Ovary (tissue), 9 donors: Measurements from ENCODE around the gene COX6A1. TPM values are rescaled to one million over a fixed set of nuclear protein-coding genes. Genes with fewer than 3 reads are reported as not detected.

Source experiments
- DNase-seq, 5 donors: peaks; one replicate each; pipeline ENCODE4 v3.0.0-alpha.2; 2019 to 2020
- H3K27ac ChIP-seq, 2 donors: fragments of 200-600 bp; one replicate each; pipeline versions ENCODE4 v1.5.1 to v1.8.0; 2019 to 2022
- H3K27me3 ChIP-seq: fragments of 200-600 bp; one replicate; pipeline ENCODE4 v1.8.0; 2022
- H3K36me3 ChIP-seq: fragments of 200-600 bp; sonication (generic); one replicate; pipeline ENCODE4 v1.5.1; 2019
- H3K4me1 ChIP-seq: one replicate; pipeline ENCODE4 v1.8.1; 2013; ENCODE audit warnings: mild to moderate bottlenecking, moderate library complexity; ENCODE audit not compliant: insufficient read depth
- H3K4me3 ChIP-seq: fragments of 200-600 bp; sonication (generic); one replicate; pipeline ENCODE4 v1.5.1; 2017
- H3K9me3 ChIP-seq, 2 donors: fragments of 200-600 bp in 1 of 2; sonication (generic) in 1 of 2; one replicate each; pipeline versions ENCODE4 v1.5.1 to v1.8.1; 2013 to 2019; ENCODE audit warnings: mild to moderate bottlenecking in 1 of 2, moderate library complexity in 1 of 2
- CTCF ChIP-seq, 3 donors: fragments of 450-650 bp in 2 of 3; fragments of 200-600 bp in 1 of 3; IDR thresholded peaks; one replicate each; pipeline versions ENCODE4 v1.5.1 to v1.8.0; 2016 to 2022; ENCODE audit warnings: antibody characterized with exemption in 3 of 3, mild to moderate bottlenecking in 1 of 3
- EP300 ChIP-seq: sonication (generic); formaldehyde crosslinking; IDR thresholded peaks from one replicate; pipeline ENCODE4 v1.6.1; 2017; ENCODE audit warnings: antibody characterized with exemption
- POLR2A ChIP-seq: fragments of 450-650 bp; IDR thresholded peaks from one replicate; pipeline ENCODE4 v1.6.1; 2017; ENCODE audit warnings: antibody characterized with exemption, mild to moderate bottlenecking, moderate library complexity
- WGBS, 3 donors: extraction: QIAGEN DNeasy Blood & Tissue Kit in 1 of 3; methylation state at CpG; one replicate each; pipeline versions ENCODE4 v1.1.5 to v1.1.7; 2013 to 2017; 5-methylcytosine and 5-hydroxymethylcytosine counted together
- intact Hi-C, 4 donors: fragments of 100-400 bp; cut with DNase I; formaldehyde crosslinking; loops; one replicate each; pipeline versions ENCODE4 v1.11.0 to v1.15.1; 2022 to 2023
- polyA plus RNA-seq, 2 donors: library from polyadenylated mRNA; stranded (reverse); fragments of 200-250 nt in 1 of 2; fragments of 350-450 nt in 1 of 2; fragmentation: Illumina TruSeq in 1 of 2; extraction: RNeasy Lipid Tissue Mini Kit (QIAGEN cat#74804) in 1 of 2; gene quantifications; one replicate each; pipeline ENCODE4 v1.2.3, GENCODE V29; 2013 to 2014
- total RNA-seq, 7 donors: library from RNA; depleted of rRNA in 2 of 7; stranded (reverse); fragments of >200 nt in 2 of 7; fragmentation: NEBNext Ultra II Directional in 3 of 7; extraction: Animal tissue kit (Norgen Biotek cat#: 25700) in 3 of 7; gene quantifications; one replicate each; pipeline versions ENCODE4 v1.1.0 to v1.2.4, GENCODE V29; 2016 to 2023
- donor health status: DM: no; HTN: no; CAD: no; lungs with moderate emphysema.
- donor health status: DM: no; HTN: no; CAD: no.
- donor health status: Bipolar disorder and iron deficiency.
- donor health status: DM: yes; HTN: yes; CAD: no.
- donor health status: DM: no; HTN: no; CAD: no.
- donor health status: DM: yes; HTN: yes; CAD: no.

Gene COX6A1
- total and polyA plus RNA-seq, 9 donors = 182 to 633 (median 208) TPM

GRCh38 chr12:120490325-120490724, 52.4 kb downstream of the COX6A1 start:
- H3K4me1 ChIP-seq = peaks cover 10% of the 10 kb centered on the region
- no peak overlapping the region for H3K4me3 ChIP-seq
- no peak for TF ChIP-seq POLR2A
- TF ChIP-seq CTCF (IDR thresholded peaks at IDR 0.05) = no peak
- no peak for TF ChIP-seq EP300
- no peak for DNase-seq
- no peaks in the 10 kb centered on the region for H3K9me3 ChIP-seq
- no peaks in the 10 kb centered on the region for H3K27me3 ChIP-seq
- WGBS, 3 donors = 90 to 96% (median 93%) methylated on average over 5 of the region's 5 CpGs
- intact Hi-C loops = no loop called here
- H3K36me3 ChIP-seq = no peaks in the 10 kb centered on the region
- H3K27ac ChIP-seq = no peak overlapping the region

Other genes with a start within 250 kb of the COX6A1 start
- 10 to 100 TPM; 34.6 to 86.2 (median 69.8) TPM for gene GCN1, start 243.4 kb upstream of the COX6A1 start, total RNA-seq
- 10 to 100 TPM; 22.6 to 25.6 TPM for gene GCN1, start 243.4 kb upstream of the COX6A1 start, polyA plus RNA-seq
- 1,000 to 10,000 TPM; 2,634 to 4,152 (median 2,941) TPM for gene RPLP0, start 237.0 kb upstream of the COX6A1 start, total RNA-seq
- gene RPLP0, start 237.0 kb upstream of the COX6A1 start, polyA plus RNA-seq = 1,000 to 10,000 TPM; 2,860 to 5,035 TPM
- gene PXN, start 172.4 kb upstream of the COX6A1 start, total RNA-seq = 10 to 100 TPM; 25.0 to 78.0 (median 44.7) TPM
- gene PXN, start 172.4 kb upstream of the COX6A1 start, polyA plus RNA-seq = 10 to 100 TPM; 34.7 to 49.2 TPM
- gene RNU4-2, start 146.2 kb upstream of the COX6A1 start, total RNA-seq = over 10,000 TPM in 5 of 7 donors, under 1 TPM in 2; under 0.01 to 29,369 (median 16,575) TPM
- not detected for gene RNU4-2, start 146.2 kb upstream of the COX6A1 start, polyA plus RNA-seq
- 1,000 to 10,000 TPM in 5 of 7 donors, under 1 TPM in 2; under 0.01 to 4,499 (median 2,193) TPM for gene RNU4-1, start 144.9 kb upstream of the COX6A1 start, total RNA-seq
- not detected for gene RNU4-1, start 144.9 kb upstream of the COX6A1 start, polyA plus RNA-seq
- 1 to 10 TPM in 5 of 7 donors, under 1 TPM in 2; 0.87 to 4.6 (median 1.4) TPM for gene SIRT4, start 135.8 kb upstream of the COX6A1 start, total RNA-seq
- gene SIRT4, start 135.8 kb upstream of the COX6A1 start, polyA plus RNA-seq = 1 to 10 TPM; 2.0 to 2.8 TPM
- 10 to 100 TPM in 2 of 7 donors, 1 to 10 TPM in 4, under 1 TPM in 1; 0.67 to 17.0 (median 2.9) TPM for gene PLA2G1B, start 110.3 kb upstream of the COX6A1 start, total RNA-seq
- 1 to 10 TPM; 7.1 to 7.4 TPM for gene PLA2G1B, start 110.3 kb upstream of the COX6A1 start, polyA plus RNA-seq
- gene MSI1, start 68.9 kb upstream of the COX6A1 start, total RNA-seq = 1 to 10 TPM in 6 of 7 donors, under 1 TPM in 1; 0.83 to 4.9 (median 2.6) TPM
- 1 to 10 TPM in 1 of 2 donors, under 1 TPM in 1; 0.92 to 1.8 TPM for gene MSI1, start 68.9 kb upstream of the COX6A1 start, polyA plus RNA-seq
- 10 to 100 TPM in 4 of 7 donors, 1 to 10 TPM in 3; 8.1 to 14.7 (median 11.4) TPM for gene TRIAP1, start 8.3 kb downstream of the COX6A1 start, total RNA-seq
- gene TRIAP1, start 8.3 kb downstream of the COX6A1 start, polyA plus RNA-seq = 10 to 100 TPM; 15.3 to 18.5 TPM
- 10 to 100 TPM; 14.2 to 34.7 (median 19.4) TPM for gene GATC, start 8.3 kb downstream of the COX6A1 start, total RNA-seq
- 10 to 100 TPM; 11.9 to 32.4 TPM for gene GATC, start 8.3 kb downstream of the COX6A1 start, polyA plus RNA-seq
- gene SRSF9, start 31.6 kb downstream of the COX6A1 start, total RNA-seq = 100 to 1,000 TPM in 5 of 7 donors, 10 to 100 TPM in 2; 53.8 to 141 (median 124) TPM
- gene SRSF9, start 31.6 kb downstream of the COX6A1 start, polyA plus RNA-seq = 100 to 1,000 TPM; 106 to 129 TPM
- 100 to 1,000 TPM in 6 of 7 donors, 10 to 100 TPM in 1; 92.9 to 317 (median 256) TPM for gene DYNLL1, start 58.0 kb downstream of the COX6A1 start, total RNA-seq
- gene DYNLL1, start 58.0 kb downstream of the COX6A1 start, polyA plus RNA-seq = 100 to 1,000 TPM; 249 to 522 TPM
- gene COQ5, start 91.0 kb downstream of the COX6A1 start, total RNA-seq = 10 to 100 TPM; 20.7 to 34.0 (median 22.1) TPM
- 10 to 100 TPM; 24.9 to 32.7 TPM for gene COQ5, start 91.0 kb downstream of the COX6A1 start, polyA plus RNA-seq
- 100 to 1,000 TPM in 5 of 7 donors, 10 to 100 TPM in 2; 59.7 to 190 (median 136) TPM for gene RNF10, start 96.2 kb downstream of the COX6A1 start, total RNA-seq
- 100 to 1,000 TPM in 1 of 2 donors, 10 to 100 TPM in 1; 91.3 to 184 TPM for gene RNF10, start 96.2 kb downstream of the COX6A1 start, polyA plus RNA-seq
- gene POP5, start 143.3 kb downstream of the COX6A1 start, total RNA-seq = 10 to 100 TPM; 13.6 to 29.5 (median 22.5) TPM
- gene POP5, start 143.3 kb downstream of the COX6A1 start, polyA plus RNA-seq = 10 to 100 TPM; 25.7 to 39.4 TPM
- gene CABP1, start 202.5 kb downstream of the COX6A1 start, total RNA-seq = 1 to 10 TPM in 2 of 7 donors, under 1 TPM in 4, not detected in 1; 0.33 to 1.5 (median 0.79) TPM
- gene CABP1, start 202.5 kb downstream of the COX6A1 start, polyA plus RNA-seq = 1 to 10 TPM in 1 of 2 donors, under 1 TPM in 1; 0.74 to 2.6 TPM
- 100 to 1,000 TPM in 4 of 7 donors, 10 to 100 TPM in 3; 29.2 to 134 (median 101) TPM for gene MLEC, start 249.0 kb downstream of the COX6A1 start, total RNA-seq
- gene MLEC, start 249.0 kb downstream of the COX6A1 start, polyA plus RNA-seq = 100 to 1,000 TPM in 1 of 2 donors, 10 to 100 TPM in 1; 31.2 to 169 TPM